ENCODE results near the gene TCF3.

The TCF3 gene

GRCh38 chr19:1609103-1609396, 43.4 kb downstream of the TCF3 start:
- DNase-seq, result peak in 1 of 2 donors; percentile 27

GRCh38 chr19:1608359-1609102, 43.9 kb downstream of the TCF3 start:
- peak in 1 of 2 donors; percentile 22 for DNase-seq

- no peak for DNase-seq
Observed at GRCh38 chr19:1606138-1606651, 46.2 kb downstream of the TCF3 start.

- DNase-seq, result peak; percentile 90 to 93
Observed at GRCh38 chr19:1605236-1606137, 46.9 kb downstream of the TCF3 start, which contains the start of gene UQCR11. Gene UQCR11, minus strand, starts transcription at chr19:1605462. Its CDS starts 53 bp downstream, at chr19:1605409.

- DNase-seq, result no peak
Observed at GRCh38 chr19:1602091-1602707, 50.2 kb downstream of the TCF3 start.

GRCh38 chr19:1601613-1602064, 50.8 kb downstream of the TCF3 start:
- no peak for DNase-seq

- DNase-seq, result no peak
Observed at GRCh38 chr19:1599460-1599846, 53.0 kb downstream of the TCF3 start.

GRCh38 chr19:1598777-1599459, 53.5 kb downstream of the TCF3 start:
- DNase-seq, result no peak

GRCh38 chr19:1593501-1593772, 59.0 kb downstream of the TCF3 start:
- DNase-seq, result no peak

GRCh38 chr19:1592755-1593500, 59.5 kb downstream of the TCF3 start, which contains the start of gene MBD3:
Gene MBD3, minus strand, starts transcription at chr19:1592865. Its CDS starts 234 bp downstream, at chr19:1592631.
- peak; percentile 85 to 86 for DNase-seq

GRCh38 chr19:1592024-1592754, 60.2 kb downstream of the TCF3 start:
- peak; percentile 75 to 82 for DNase-seq

GRCh38 chr19:1591421-1592023, 60.9 kb downstream of the TCF3 start:
- DNase-seq, result peak in 1 of 2 donors; percentile 31

- no peak for DNase-seq
Observed at GRCh38 chr19:1590641-1591397, 61.6 kb downstream of the TCF3 start.

- DNase-seq, result no peak
Observed at GRCh38 chr19:1587872-1588271, 64.5 kb downstream of the TCF3 start.

- DNase-seq, result no peak
Observed at GRCh38 chr19:1585243-1585580, 67.2 kb downstream of the TCF3 start.

- no peak for DNase-seq
Observed at GRCh38 chr19:1584500-1585242, 67.7 kb downstream of the TCF3 start.

- no peak for DNase-seq
Observed at GRCh38 chr19:1582201-1582600, 70.2 kb downstream of the TCF3 start.

GRCh38 chr19:1580957-1581356, 71.5 kb downstream of the TCF3 start:
- no peak for DNase-seq

- no peak for DNase-seq
Observed at GRCh38 chr19:1580382-1580781, 72.0 kb downstream of the TCF3 start.

GRCh38 chr19:1579222-1579621, 73.2 kb downstream of the TCF3 start:
- no peak for DNase-seq
